GM21515 (cell line): ENCODE data around the gene ASAP3.

ENCODE experiments used
- ATAC-seq: cut with Tn5 transposase; IDR thresholded peaks from one replicate; pipeline ENCODE4 v1.9.1; 2021; ENCODE audit not compliant: unreplicated experiment

Gene ASAP3

DNA sequence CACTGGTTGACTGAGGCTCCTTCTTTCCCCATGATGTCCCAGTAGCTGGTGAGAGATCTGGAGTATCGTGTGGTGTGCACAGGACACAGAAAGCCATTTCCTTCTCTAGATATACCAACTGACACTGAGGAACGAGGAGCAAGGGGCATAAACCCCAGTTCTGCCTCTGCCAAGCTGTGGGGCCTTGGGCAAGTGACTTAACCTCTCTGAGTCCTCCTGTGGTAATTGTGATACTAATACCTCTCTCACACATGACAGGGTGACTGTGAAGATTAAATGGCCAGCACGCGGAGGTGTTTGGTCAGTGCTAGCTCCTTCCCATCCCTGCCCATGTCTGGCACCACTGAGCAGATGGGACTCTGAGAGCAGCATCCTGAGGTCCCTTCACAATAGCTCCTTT lies 33.1 kb downstream of the ASAP3 start:
- ATAC-seq = no peak

DNA sequence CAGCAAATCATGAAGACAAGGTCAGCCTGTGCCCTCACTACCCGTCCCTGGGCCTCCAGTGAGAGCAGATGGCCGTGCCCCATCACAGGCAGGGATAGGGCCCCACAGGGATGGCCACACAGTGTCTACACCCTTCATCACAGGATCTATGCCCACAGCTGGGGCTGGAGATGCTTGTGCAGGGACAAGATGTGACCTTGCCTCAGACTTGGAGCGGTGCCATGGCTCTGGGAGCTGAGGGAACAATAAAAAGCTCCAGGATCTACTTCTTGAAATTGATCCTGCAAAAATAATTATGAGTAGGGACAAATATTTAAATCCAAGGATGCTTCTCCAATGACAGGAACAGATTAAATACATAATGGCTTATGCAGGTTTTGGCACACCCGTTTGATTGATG lies 34.0 kb downstream of the ASAP3 start:
- ATAC-seq = no peak

DNA sequence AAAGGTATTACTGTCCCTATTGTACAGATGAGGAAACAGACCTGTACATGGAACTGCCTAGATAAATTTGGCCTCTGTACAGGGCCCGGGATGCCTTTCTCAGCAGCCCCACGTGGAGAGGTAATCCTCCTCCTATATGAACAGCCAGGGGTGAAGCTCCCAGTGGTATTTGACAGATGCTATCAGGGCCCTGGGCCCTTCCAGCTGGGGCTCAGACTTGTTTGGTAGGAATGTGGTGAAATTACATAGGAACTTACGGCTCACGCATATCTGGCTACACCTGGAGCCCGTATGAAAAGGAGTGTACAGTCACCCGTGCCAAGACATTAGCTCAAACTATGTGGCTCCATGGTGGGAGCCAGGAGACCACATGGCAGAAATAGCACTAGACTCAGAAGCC lies 34.7 kb downstream of the ASAP3 start:
- no peak for ATAC-seq

DNA sequence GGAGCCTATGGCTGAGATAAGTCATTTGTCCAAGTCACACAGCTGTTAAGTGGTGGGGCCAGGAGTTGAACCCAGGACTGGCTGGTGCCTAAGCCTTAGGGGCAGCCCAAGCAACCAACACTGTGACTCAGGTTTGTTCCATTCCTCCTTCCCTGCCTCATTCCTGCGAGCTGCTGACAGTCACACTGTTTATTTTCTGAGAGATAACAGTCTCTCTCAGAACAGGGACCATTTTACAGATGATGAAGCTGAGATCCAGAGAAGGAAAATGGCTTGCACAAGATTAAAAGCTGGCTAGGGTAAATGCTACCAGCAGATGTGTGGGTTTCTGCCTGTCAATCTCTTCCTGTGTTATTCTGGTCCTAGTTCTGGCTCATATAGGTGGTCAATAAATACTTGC lies 35.1 kb downstream of the ASAP3 start:
- ATAC-seq = no peak

DNA sequence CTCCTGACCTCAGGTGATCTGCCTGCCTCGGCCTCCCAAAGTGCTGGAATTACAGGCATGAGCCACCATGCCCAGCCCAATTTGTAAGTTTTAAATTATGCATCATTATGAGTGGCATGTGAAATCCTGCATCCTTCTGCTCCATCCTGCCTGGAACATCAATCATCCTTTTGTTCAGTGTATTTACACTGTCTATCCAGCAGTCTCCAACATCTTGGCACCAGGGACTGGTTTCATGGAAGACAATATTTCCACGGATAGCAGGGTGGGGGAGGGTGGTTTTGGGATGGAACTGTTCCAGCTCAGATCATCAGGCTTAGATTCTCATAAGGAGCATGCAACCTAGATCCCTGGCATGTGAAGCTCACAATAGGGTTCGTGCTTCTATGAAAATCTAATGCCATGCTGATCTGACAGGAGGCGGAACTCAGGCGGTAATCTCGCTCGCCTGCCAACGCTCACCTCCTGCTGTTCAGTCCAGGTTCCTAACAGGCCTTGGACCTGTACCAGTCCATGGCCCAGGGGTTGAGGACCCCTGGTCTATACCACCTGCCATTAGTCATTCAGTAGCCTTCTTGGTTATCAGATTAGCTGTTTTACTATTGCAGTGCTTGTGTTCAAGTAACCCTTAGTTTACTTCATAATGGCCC lies 37.2 kb downstream of the ASAP3 start:
- ATAC-seq = no peak

DNA sequence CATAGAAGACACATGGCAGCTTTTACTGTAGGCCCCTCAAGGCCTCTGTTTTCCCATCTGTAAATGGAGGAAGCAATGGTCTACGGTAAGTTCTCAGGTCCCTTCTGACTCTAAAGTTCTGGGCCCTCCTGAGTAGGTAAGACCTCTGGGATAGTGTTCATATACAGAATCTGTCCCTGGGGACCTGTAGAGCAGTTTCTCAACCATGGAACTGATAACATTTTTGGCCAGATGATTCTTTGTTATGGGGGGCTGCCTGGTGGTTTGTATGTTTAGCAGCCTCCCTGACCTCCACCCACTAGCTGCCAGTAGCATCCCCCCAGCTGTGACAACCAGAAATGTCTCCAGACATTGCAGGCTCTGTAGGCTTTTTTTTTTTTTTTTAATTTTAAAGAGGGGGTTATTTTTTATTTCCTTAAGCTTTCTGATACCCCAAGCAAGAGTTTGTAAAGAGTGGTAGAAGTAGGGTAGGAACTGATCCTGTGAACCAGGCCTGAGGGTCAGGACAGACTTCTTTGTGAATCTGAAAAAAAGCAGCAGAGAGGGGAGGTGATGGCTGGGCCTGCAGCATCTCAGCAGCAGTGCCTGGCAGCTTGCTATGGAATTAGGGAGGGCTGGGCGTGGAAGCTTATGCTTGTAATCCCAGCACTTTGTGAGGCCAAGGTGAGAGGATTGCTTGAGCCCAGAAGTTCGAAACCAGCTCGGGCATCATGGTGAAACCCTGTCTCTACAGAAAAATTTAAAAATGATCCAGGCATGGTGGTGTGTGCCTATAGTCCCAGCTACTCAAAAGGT lies 39.2 kb downstream of the ASAP3 start:
- ATAC-seq = no peak

DNA sequence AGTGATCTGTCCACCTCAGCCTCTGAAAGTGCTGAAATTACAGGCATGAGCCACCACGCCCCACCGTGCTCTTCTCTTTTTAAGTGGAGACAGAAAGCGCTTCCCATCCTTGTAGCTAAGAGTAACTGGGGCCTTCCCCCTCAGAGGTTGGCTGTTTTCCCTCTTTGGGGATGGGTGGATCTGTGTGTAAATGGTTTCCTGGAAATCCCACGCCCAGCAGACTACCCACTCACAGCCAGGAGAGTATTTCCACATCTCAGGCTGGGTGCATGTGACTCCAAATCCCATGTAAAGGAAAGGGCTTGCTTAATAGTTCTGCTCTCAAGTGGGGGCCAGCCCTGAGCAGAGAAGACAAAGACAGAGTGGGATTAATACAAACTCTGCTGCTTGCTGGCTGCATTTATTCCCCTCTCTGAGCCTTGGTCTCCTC lies 39.9 kb downstream of the ASAP3 start:
- ATAC-seq = no peak

DNA sequence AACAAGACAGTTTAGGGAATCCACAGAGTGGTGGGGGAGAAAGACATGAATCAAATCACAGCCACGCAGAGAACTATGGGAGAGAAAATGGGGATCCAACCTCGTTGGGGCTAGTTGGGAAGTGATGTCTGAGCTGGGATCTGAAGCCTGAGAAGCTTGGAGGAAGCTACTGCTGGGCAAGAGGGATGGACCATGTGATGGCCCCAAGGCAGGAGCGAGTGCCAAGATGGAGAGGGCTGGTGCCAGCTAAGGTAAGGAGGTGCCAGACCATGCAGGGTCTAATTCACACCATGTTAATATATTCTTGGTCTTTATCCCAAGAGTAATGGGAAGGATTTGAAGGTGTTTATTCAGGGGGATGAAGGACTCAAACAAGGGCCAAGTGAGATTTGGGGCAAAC lies 41.2 kb downstream of the ASAP3 start:
- ATAC-seq = no peak

DNA sequence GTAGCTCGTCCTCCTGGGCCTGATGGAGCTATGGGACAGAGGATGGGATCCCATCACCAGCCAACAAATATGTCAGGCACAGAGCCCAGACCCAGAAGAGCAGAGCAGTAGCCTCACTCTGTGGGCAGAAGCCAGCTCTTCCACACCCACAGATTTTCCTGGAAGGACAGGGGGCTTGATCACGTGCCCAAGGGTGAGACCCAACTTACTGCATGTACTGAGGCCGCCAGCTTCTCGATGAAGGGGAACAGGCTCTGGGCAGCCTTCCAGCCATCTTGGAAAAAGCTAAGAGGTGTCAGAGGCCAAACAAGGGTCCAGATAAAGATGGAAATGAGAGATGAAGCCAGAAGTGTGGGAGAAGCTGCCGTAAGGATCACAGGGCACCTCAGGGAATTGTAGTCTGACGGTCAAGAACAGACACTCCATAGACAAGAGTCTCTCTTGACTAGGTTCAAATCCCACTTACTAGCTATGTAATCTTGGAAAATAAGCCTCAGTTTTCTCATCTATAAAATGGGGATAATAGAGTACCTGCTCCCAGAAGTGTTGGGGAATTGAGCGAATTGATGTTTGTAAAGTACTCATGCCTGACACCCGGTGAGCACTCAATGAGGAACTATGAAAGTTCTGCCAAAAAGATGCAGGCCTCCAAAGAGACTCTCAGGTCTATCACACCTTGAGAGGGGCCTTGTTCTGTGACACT lies 42.4 kb downstream of the ASAP3 start:
- no peak for ATAC-seq

DNA sequence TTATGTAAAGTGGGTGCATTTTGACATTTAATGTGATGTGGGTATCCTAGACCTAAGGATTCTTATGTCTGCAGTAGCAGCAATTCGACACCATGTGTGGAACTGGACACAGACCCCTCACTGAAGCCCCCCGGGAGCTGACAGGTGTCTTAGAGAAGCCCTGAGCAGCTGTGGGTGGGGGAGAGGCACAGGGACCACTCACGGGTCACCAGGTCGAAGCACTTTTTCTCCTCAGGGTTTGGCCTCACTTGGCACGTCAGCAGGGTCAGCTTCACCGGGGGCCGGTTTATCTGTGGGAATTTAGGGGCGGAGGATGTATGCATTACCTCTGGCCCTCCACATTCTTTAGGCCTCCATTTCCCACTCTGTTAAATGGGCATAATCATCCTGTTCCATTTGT lies 45.4 kb downstream of the ASAP3 start:
- no peak for ATAC-seq

DNA sequence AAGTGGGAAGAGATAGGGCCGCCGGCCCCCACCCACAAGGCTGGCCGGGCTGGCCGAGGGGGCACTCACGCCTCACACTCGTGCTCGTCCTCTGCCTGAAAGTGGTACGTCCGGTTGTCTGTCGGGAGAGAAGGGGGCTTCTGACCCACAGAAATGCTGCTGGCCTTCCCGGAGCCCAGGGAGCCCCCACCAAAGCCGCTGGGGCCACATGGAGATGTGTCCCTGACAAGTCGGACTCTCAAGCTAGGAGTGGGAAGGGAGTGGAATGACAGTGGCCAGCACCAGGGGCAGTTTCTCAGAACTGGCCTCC lies 46.7 kb downstream of the ASAP3 start:
- no peak for ATAC-seq

DNA sequence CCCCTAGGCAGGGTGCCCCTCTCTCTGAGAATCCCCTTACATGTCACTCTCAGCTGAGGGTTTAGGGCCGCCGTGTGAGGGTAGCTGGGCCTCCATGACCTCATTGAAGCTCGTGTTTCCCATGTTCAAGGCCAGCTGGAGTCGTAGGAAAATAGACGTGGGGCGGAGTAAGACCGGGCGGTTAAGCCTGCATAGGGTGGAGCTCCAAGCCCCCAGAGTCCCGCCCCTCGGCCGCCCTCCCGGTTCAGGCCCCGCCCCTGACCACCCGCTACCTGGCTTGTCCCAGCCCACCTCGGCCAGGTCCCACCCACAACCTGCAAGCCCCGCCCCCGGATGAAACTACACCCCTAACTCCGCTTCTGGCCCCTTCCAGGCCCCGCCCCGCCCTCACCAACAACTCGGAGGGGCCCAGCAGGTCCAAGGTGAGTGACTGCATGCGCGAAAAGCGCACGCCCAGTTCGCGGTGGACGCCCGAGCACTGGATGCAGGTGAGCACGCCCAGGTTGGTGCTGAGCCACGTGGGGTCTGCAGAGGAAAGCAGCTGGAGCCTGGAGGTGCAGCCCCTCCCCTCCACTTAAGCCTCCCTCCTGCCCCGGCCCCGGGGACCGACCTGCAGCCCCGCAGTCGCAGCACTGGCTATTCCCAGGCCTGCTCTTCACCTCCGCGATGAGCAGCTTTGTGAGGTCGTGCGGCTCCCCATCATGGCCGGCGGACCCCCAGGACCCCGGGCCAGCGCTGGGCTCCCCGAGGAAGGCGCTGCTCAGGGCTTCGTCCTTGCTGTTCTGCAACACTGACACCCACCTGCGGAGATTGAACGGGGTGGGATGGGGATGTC lies 47.2 kb downstream of the ASAP3 start:
- ATAC-seq = no peak

DNA sequence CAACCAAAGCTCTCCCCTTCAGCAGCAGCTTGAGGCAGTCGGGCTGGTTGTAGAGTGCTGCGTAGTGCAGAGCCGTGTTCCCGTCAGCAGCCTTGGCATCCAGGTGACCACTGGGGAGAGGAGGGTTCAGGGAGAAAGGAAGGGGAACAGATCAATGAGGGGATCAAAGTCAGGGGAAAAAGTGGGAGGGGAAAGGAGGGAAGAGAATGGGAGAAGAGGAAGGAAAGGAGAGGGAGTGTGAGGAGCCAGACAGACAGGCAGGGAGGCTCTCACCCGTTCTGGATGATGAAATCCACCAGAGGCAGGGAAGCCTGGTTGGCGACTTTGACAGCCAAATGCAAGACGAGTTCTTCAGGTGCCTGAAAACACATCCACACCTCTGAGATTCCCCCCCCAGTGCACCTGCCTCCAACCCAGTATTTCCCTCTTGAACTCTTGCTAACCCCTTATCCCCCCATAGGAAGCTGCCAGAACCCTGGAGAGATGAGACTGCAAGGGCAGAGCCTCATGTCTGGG lies 49.7 kb downstream of the ASAP3 start:
- ATAC-seq = no peak

DNA sequence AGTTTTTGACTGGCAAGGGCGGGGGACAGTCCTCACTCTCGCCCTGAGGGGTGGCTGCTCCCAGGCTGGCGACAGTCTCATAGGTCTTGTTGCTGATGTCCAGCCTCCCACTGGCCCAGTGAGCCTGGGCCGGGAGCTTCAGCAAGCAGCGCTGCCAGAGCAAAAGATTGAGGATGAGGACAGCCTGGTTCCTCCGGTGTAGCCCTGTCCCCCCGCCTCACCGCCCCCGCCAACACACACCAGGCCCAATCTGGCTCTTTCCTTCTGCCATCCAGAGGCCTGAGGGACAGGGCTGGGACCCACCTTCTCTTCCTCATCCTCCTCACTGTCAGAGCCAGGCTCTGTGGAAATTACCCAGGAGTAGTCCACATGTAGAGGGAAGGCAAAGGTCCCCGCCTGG lies 50.9 kb downstream of the ASAP3 start:
- ATAC-seq = no peak

DNA sequence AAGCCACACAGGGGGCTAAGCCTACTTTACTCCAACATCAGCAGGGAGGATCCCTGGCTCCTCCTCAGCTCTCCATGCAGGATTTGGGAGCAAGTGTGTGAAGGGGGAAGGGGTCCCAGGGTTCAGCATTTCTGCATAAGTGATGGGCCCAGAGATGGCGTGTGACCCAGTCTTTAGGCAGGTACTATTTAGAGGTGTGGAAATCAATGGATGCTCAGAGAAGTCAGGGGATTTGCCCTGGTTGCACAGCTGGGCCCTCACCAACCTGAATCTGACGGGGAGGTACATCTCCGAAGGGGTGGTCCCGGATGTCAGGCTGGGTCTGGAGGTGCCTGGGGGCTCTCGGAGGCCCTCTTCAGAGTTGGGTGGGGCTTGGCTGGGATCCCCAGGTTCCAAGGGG lies 52.5 kb downstream of the ASAP3 start:
- no peak for ATAC-seq

DNA sequence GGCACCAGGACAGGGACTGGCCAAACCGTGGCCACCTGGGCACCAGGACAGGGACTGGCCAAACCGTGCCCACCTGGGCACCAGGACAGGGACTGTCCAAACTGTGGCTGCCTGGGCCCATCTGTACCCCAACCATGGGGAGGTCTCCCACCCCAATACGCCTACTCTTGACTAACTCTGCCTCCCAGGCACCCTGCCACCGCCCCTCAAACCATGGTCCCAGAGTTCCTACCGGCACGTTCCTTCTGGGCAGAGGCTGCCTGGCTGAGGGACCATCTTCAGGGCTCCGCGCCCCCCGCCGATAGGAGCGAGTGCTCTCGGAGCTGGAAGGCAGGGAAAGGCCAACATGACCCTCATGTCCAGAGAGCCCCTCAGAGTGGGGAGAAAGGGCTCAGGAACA lies 53.2 kb downstream of the ASAP3 start:
- no peak for ATAC-seq

DNA sequence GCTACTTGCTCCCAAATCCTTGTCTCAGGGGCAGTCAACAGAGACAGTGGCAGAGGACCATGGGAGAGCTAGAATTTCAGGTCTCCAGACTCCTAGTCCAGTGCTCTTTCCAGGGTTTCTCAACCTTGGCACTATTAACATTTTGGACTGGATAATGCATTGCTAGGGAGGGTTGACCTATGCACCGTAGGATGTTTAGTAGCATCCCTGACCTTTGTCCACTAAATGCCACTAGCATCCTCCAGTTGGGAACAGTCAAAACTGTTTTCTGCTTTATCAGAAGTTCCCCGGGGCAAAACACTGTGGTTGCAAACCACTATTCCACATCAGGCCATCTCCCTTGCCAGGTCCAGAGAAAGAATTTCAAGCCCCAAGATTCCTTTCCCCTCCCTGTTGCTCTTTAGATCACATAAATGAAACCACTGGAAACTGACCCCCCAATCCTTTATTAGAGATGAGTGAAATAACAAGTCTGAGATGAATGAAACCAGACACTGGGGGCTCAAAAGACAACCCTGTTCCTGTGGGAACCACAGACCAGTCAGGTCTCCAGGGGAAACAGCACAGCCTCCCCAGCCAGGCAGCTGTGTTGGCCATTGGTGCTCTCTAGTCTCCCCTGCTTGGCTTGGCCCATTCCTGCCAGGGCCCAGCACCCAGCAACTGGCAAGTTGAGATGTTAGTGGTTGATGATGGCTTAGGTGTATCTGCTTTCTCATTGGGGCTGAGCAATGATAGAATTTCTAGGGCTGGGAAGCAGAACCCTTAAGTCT lies 55.7 kb downstream of the ASAP3 start:
- no peak for ATAC-seq

DNA sequence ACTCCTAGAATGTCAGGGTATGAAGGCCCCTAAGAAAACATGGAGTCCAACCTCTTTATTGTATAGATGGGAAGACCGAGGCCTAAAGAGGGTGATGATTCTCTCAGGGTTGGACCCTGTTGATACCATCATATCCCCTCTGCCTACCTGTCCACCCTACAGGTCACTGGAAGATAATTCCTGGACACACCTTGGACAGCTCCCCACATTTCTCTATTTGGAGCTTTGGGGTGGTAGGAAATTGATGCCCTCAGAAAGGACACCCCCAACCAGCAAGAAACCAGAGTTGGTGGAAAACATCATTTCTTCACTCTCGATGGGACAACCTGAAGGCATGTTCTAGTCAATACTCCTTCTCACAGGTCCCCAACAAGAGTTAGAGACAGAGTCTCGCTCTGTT lies 56.4 kb downstream of the ASAP3 start:
- ATAC-seq = no peak

DNA sequence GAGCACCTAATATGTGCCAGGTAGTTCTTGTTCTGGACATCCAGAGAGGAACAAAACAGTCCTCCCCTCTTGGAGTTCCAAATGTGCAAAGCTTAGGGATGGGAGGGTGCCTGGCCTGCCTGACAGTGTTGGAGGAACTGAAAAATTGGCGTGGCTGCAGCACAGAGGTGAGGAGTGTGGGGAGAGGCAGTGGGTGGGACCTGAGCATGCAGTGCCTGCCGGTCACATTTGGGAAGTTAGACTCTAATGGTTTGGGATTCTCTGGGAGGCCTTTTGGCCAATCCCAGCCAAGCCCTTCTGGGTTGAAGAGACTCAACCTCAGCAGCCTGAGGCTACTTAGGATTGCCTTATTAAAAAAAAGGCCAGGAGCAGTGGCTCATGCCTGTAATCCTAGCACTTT lies 57.2 kb downstream of the ASAP3 start:
- no peak for ATAC-seq

DNA sequence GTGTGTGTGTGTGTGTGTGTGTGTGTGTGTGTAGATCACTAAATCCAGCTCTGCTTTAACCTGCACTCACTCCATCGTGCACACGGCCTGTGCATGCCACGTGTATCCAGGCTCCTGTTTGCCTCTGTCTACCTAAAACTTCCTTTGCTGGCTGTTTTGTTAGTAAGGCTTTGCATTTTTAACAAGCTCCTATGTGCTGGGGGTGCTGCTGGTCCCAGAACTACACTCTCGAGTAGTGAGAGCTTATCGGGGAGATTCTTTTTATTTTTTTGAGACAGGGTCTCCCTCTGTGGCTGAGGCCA lies 58.8 kb downstream of the ASAP3 start:
- no peak for ATAC-seq
